ENCODE data around the gene PTPN1. TPM values are rescaled to one million over a fixed set of nuclear protein-coding genes. Genes with fewer than 3 reads are reported as not detected.
A peak's percentile ranks its signal among the peaks of the same experiment; 100 is the strongest.

The PTPN1 gene
- total RNA-seq, 2 donors from 2014 or later: 33.2 to 37.9 TPM

- no peak overlapping the region for H3K27ac ChIP-seq
- TF ChIP-seq CTCF (IDR thresholded peaks at IDR 0.05): no peak
- intact Hi-C loops (cut with DNase I): no loop called here
- H3K36me3 ChIP-seq: no peaks in the 10 kb centered on the region
- DNase-seq: no peak
- no peaks in the 10 kb centered on the region for H3K27me3 ChIP-seq
- no peak overlapping the region for H3K4me3 ChIP-seq
- no peaks in the 10 kb centered on the region for H3K9me3 ChIP-seq
- peaks cover 22% of the 10 kb centered on the region for H3K4me1 ChIP-seq
- H3K9ac ChIP-seq (ENCODE audit: low read depth in 2 of 2, low read length in 2 of 2): no peak overlapping the region
Measured at GRCh38 chr20:50525681-50526080, 15.5 kb downstream of the PTPN1 start.

GRCh38 chr20:50526403-50526989 lies 16.3 kb downstream of the PTPN1 start:
- no peak overlapping the region for H3K4me3 ChIP-seq
- no peak for TF ChIP-seq CTCF (IDR thresholded peaks at IDR 0.05)
- no peaks in the 10 kb centered on the region for H3K9me3 ChIP-seq
- no peak overlapping the region for H3K27ac ChIP-seq
- DNase-seq: no peak
- H3K9ac ChIP-seq (ENCODE audit: low read depth in 2 of 2, low read length in 2 of 2): peak overlapping the region in 1 of 2 donors; percentile 27
- intact Hi-C loops (cut with DNase I): no loop called here
- H3K4me1 ChIP-seq: peaks cover 22% of the 10 kb centered on the region
- H3K27me3 ChIP-seq: no peaks in the 10 kb centered on the region
- H3K36me3 ChIP-seq: no peaks in the 10 kb centered on the region

- Histone ChIP-seq H3K27ac (no peak overlapping the region), H3K4me1 (peaks cover 18% of the 10 kb centered on the region), H3K36me3 (no peaks in the 10 kb centered on the region), H3K27me3 (no peaks in the 10 kb centered on the region), H3K9me3 (no peaks in the 10 kb centered on the region), H3K4me3 (no peak overlapping the region), H3K9ac (ENCODE audit: low read depth in 2 of 2, low read length in 2 of 2) (peak overlapping the region in 1 of 2 donors; percentile 27)
- TF ChIP-seq CTCF (IDR thresholded peaks at IDR 0.05): no peak
- intact Hi-C loops (cut with DNase I): no loop called here
- no peak for DNase-seq
Measured at GRCh38 chr20:50527068-50527605, 17.0 kb downstream of the PTPN1 start.

- intact Hi-C loops (cut with DNase I): no loop called here
- Histone ChIP-seq H3K27ac (no peak overlapping the region), H3K27me3 (no peaks in the 10 kb centered on the region), H3K36me3 (no peaks in the 10 kb centered on the region), H3K4me3 (no peak overlapping the region), H3K4me1 (peaks cover 18% of the 10 kb centered on the region), H3K9ac (ENCODE audit: low read depth in 2 of 2, low read length in 2 of 2) (no peak overlapping the region), H3K9me3 (no peaks in the 10 kb centered on the region)
- DNase-seq: no peak
- TF ChIP-seq CTCF (IDR thresholded peaks at IDR 0.05): no peak
Measured at GRCh38 chr20:50528129-50528528, 17.9 kb downstream of the PTPN1 start.

GRCh38 chr20:50528804-50529351 lies 18.7 kb downstream of the PTPN1 start:
- Histone ChIP-seq H3K4me3 (no peak overlapping the region), H3K27ac (no peak overlapping the region), H3K9me3 (no peaks in the 10 kb centered on the region), H3K4me1 (peaks cover 18% of the 10 kb centered on the region), H3K9ac (ENCODE audit: low read depth in 2 of 2, low read length in 2 of 2) (no peak overlapping the region), H3K27me3 (no peaks in the 10 kb centered on the region), H3K36me3 (no peaks in the 10 kb centered on the region)
- no peak for DNase-seq
- TF ChIP-seq CTCF (IDR thresholded peaks at IDR 0.05): no peak
- intact Hi-C loops (cut with DNase I): no loop called here

All from colonic mucosa (tissue), 4 donors.